Activated T-cell treated with anti-CD3 and anti-CD28 coated beads, Interleukin-2, amount 50 U/mL, for 4 hours (primary cell): Measurements from ENCODE around the gene ARSG. TPM values are rescaled to one million over a fixed set of nuclear protein-coding genes. Genes with fewer than 3 reads are reported as not detected.
A peak's percentile ranks its signal among the peaks of the same experiment; 100 is the strongest.

Experiments used
- ATAC-seq, 2 donors: fragments of 200-7000 bp; cut with Tn5 transposase; one replicate each; pipeline ENCODE4 v1.10.0; 2021
- DNase-seq: peaks from one replicate; pipeline ENCODE4 v3.0.0-alpha.2; 2020
- H3K27me3 Mint-ChIP-seq: one replicate; pipeline ENCODE4 v1.8.0; 2021; ENCODE audit warnings: low read depth, mixed read lengths
- H3K36me3 Mint-ChIP-seq: one replicate; pipeline ENCODE4 v1.8.0; 2022; ENCODE audit warnings: mixed read lengths; ENCODE audit not compliant: insufficient read depth
- H3K4me1 Mint-ChIP-seq: one replicate; pipeline ENCODE4 v1.8.0; 2021; ENCODE audit warnings: low read depth, mixed read lengths
- H3K4me3 Mint-ChIP-seq: one replicate; pipeline ENCODE4 v1.8.0; 2021; ENCODE audit warnings: mild to moderate bottlenecking, moderate library complexity, mixed read lengths
- H3K9me3 Mint-ChIP-seq: one replicate; pipeline ENCODE4 v1.8.0; 2021; ENCODE audit warnings: mixed read lengths
- total RNA-seq, 3 donors: library from RNA; stranded (reverse); gene quantifications; one replicate each; pipeline ENCODE4 v1.2.1, GENCODE V29; 2021

Gene ARSG
- total RNA-seq, 3 donors from 2014 or later = 3.2 to 4.6 (median 4.5) TPM

GRCh38 chr17:68431045-68431608 lies 139.8 kb downstream of the ARSG start:
- Mint-ChIP-seq H3K27me3 (no peaks in the 10 kb centered on the region), H3K36me3 (peaks cover 7% of the 10 kb centered on the region), H3K4me1 (peaks cover 10% of the 10 kb centered on the region), H3K9me3 (no peaks in the 10 kb centered on the region), H3K4me3 (no peak overlapping the region)
- DNase-seq (no peak), ATAC-seq (no peak)

- peak; percentile 49 for DNase-seq
- Mint-ChIP-seq H3K9me3 (no peaks in the 10 kb centered on the region), H3K27me3 (no peaks in the 10 kb centered on the region), H3K4me1 (peaks cover 16% of the 10 kb centered on the region), H3K36me3 (peaks cover 7% of the 10 kb centered on the region), H3K4me3 (no peak overlapping the region)
- peak in 1 of 2 donors; percentile 51 for ATAC-seq
These were observed 140.4 kb downstream of the ARSG start for GRCh38 chr17:68431661-68432071.

GRCh38 chr17:68432086-68432864 lies 141.0 kb downstream of the ARSG start:
- no peaks in the 10 kb centered on the region for H3K27me3 Mint-ChIP-seq
- no peak overlapping the region for H3K4me3 Mint-ChIP-seq
- no peak for DNase-seq
- H3K4me1 Mint-ChIP-seq = peaks cover 21% of the 10 kb centered on the region
- no peaks in the 10 kb centered on the region for H3K9me3 Mint-ChIP-seq
- H3K36me3 Mint-ChIP-seq = peaks cover 7% of the 10 kb centered on the region
- ATAC-seq = no peak

- H3K4me3 Mint-ChIP-seq = no peak overlapping the region
- H3K4me1 Mint-ChIP-seq = peaks cover 30% of the 10 kb centered on the region
- H3K36me3 Mint-ChIP-seq = peaks cover 7% of the 10 kb centered on the region
- no peaks in the 10 kb centered on the region for H3K9me3 Mint-ChIP-seq
- DNase-seq = no peak
- no peak for ATAC-seq
- no peaks in the 10 kb centered on the region for H3K27me3 Mint-ChIP-seq
These were observed 141.9 kb downstream of the ARSG start for GRCh38 chr17:68433211-68433610.

- Mint-ChIP-seq H3K4me3 (no peak overlapping the region), H3K9me3 (no peaks in the 10 kb centered on the region), H3K27me3 (no peaks in the 10 kb centered on the region), H3K4me1 (peaks cover 37% of the 10 kb centered on the region), H3K36me3 (peaks cover 7% of the 10 kb centered on the region)
- DNase-seq = no peak
- ATAC-seq = no peak
These were observed 142.7 kb downstream of the ARSG start for GRCh38 chr17:68433911-68434508.

- Mint-ChIP-seq H3K36me3 (peaks cover 6% of the 10 kb centered on the region), H3K9me3 (no peaks in the 10 kb centered on the region), H3K4me1 (peaks cover 42% of the 10 kb centered on the region), H3K4me3 (no peak overlapping the region), H3K27me3 (no peaks in the 10 kb centered on the region)
- ATAC-seq (no peak), DNase-seq (no peak)
These were observed 144.1 kb downstream of the ARSG start for GRCh38 chr17:68435361-68435760.

- H3K36me3 Mint-ChIP-seq = peaks cover 6% of the 10 kb centered on the region
- peak; percentile 83 for DNase-seq
- H3K27me3 Mint-ChIP-seq = no peaks in the 10 kb centered on the region
- no peaks in the 10 kb centered on the region for H3K9me3 Mint-ChIP-seq
- peak overlapping the region; percentile 52 for H3K4me3 Mint-ChIP-seq
- peaks cover 50% of the 10 kb centered on the region for H3K4me1 Mint-ChIP-seq
- ATAC-seq = peak; percentile 79
These were observed 144.9 kb downstream of the ARSG start for GRCh38 chr17:68435876-68436842.

GRCh38 chr17:68437979-68438822 lies 146.9 kb downstream of the ARSG start:
- Mint-ChIP-seq H3K27me3 (no peaks in the 10 kb centered on the region), H3K9me3 (no peaks in the 10 kb centered on the region), H3K36me3 (peaks cover under 1% of the 10 kb centered on the region), H3K4me1 (peaks cover 53% of the 10 kb centered on the region), H3K4me3 (peak overlapping the region; percentile 70)
- ATAC-seq = peak; percentile 67 to 69
- DNase-seq = no peak

GRCh38 chr17:68439656-68440290 lies 148.5 kb downstream of the ARSG start:
- Mint-ChIP-seq H3K27me3 (no peaks in the 10 kb centered on the region), H3K4me1 (peaks cover 53% of the 10 kb centered on the region), H3K9me3 (no peaks in the 10 kb centered on the region), H3K4me3 (no peak overlapping the region), H3K36me3 (no peaks in the 10 kb centered on the region)
- DNase-seq (no peak), ATAC-seq (no peak)

- Mint-ChIP-seq H3K9me3 (no peaks in the 10 kb centered on the region), H3K4me3 (no peak overlapping the region), H3K36me3 (peaks cover 3% of the 10 kb centered on the region), H3K27me3 (no peaks in the 10 kb centered on the region), H3K4me1 (peaks cover 53% of the 10 kb centered on the region)
- ATAC-seq (no peak), DNase-seq (no peak)
These were observed 149.2 kb downstream of the ARSG start for GRCh38 chr17:68440526-68440925.

- DNase-seq (no peak), ATAC-seq (no peak)
- Mint-ChIP-seq H3K4me1 (peaks cover 47% of the 10 kb centered on the region), H3K9me3 (no peaks in the 10 kb centered on the region), H3K27me3 (no peaks in the 10 kb centered on the region), H3K36me3 (peaks cover 3% of the 10 kb centered on the region), H3K4me3 (no peak overlapping the region)
These were observed 149.9 kb downstream of the ARSG start for GRCh38 chr17:68441070-68441770.

GRCh38 chr17:68443972-68444464 lies 152.7 kb downstream of the ARSG start:
- Mint-ChIP-seq H3K27me3 (no peaks in the 10 kb centered on the region), H3K4me1 (peaks cover 21% of the 10 kb centered on the region), H3K36me3 (peaks cover 3% of the 10 kb centered on the region), H3K4me3 (no peak overlapping the region), H3K9me3 (no peaks in the 10 kb centered on the region)
- ATAC-seq (no peak), DNase-seq (no peak)
